ENCODE measurements around the gene KRTAP19-2. TPM values are rescaled to one million over a fixed set of nuclear protein-coding genes. Genes with fewer than 3 reads are reported as not detected.
"Not testable (repeated sequence)": the region's sequence is repeated elsewhere in the genome, so short reads cannot be mapped to it uniquely, and the experiment has no call there.

Gene KRTAP19-2
- polyA plus RNA-seq (2014; cell fraction: cytosol; rRNA removed) = not detected in 2 replicates
- polyA plus RNA-seq (2014; cell fraction: nucleus; rRNA removed) = not detected in 2 replicates

GRCh38 chr21:30487336-30487735 is at the start of gene KRTAP19-2:
Gene KRTAP19-2, minus strand, starts transcription at chr21:30487436. Its CDS starts 88 bp downstream, at chr21:30487348.
- DNase-seq (ENCODE audit: low spot score) = no peak

- DNase-seq (ENCODE audit: low spot score) = no peak
Measured at GRCh38 chr21:30518876-30519275, 31.6 kb upstream of the KRTAP19-2 start.

GRCh38 chr21:30515681-30516080 is 28.4 kb upstream of the KRTAP19-2 start:
- no peak for DNase-seq (ENCODE audit: low spot score)

- DNase-seq (ENCODE audit: low spot score) = not testable (repeated sequence)
Measured at GRCh38 chr21:30505621-30506205, 18.5 kb upstream of the KRTAP19-2 start.

- DNase-seq (ENCODE audit: low spot score) = no peak
Measured at GRCh38 chr21:30502041-30502440, 14.8 kb upstream of the KRTAP19-2 start, which contains the start of gene KRTAP19-5. Gene KRTAP19-5, minus strand, starts transcription at chr21:30502141. Its CDS starts 51 bp downstream, at chr21:30502090.

- DNase-seq (ENCODE audit: low spot score) = no peak
Measured at GRCh38 chr21:30497065-30497464, 9.8 kb upstream of the KRTAP19-2 start, which contains the start of gene KRTAP19-4. Gene KRTAP19-4, minus strand, starts transcription at chr21:30497165. Its CDS starts 55 bp downstream, at chr21:30497110.

GRCh38 chr21:30491963-30492428 is 4.8 kb upstream of the KRTAP19-2 start, which contains the start of gene KRTAP19-3:
Gene KRTAP19-3, minus strand, starts transcription at chr21:30492013. Its CDS starts 56 bp downstream, at chr21:30491957.
- DNase-seq (ENCODE audit: low spot score) = no peak

- no peak for DNase-seq (ENCODE audit: low spot score)
Measured at GRCh38 chr21:30486180-30486579, 1.1 kb downstream of the KRTAP19-2 start.

GRCh38 chr21:30482130-30482529 is 5.1 kb downstream of the KRTAP19-2 start:
- DNase-seq (ENCODE audit: low spot score) = no peak

- no peak for DNase-seq (ENCODE audit: low spot score)
Measured at GRCh38 chr21:30480145-30480544, 7.1 kb downstream of the KRTAP19-2 start, which contains the start of gene KRTAP19-1. Gene KRTAP19-1, minus strand, starts transcription at chr21:30480367. Its CDS starts 50 bp downstream, at chr21:30480317.

- no peak for DNase-seq (ENCODE audit: low spot score)
Measured at GRCh38 chr21:30479259-30479658, 8.0 kb downstream of the KRTAP19-2 start.

- no peak for DNase-seq (ENCODE audit: low spot score)
Measured at GRCh38 chr21:30478004-30478403, 9.2 kb downstream of the KRTAP19-2 start.

GRCh38 chr21:30468900-30469714 is 18.1 kb downstream of the KRTAP19-2 start:
- no peak for DNase-seq (ENCODE audit: low spot score)

- peak; percentile 2 for DNase-seq (ENCODE audit: low spot score)
Measured at GRCh38 chr21:30463713-30464112, 23.5 kb downstream of the KRTAP19-2 start.

GRCh38 chr21:30448514-30448913 is 38.7 kb downstream of the KRTAP19-2 start:
- no peak for DNase-seq (ENCODE audit: low spot score)

- no peak for DNase-seq (ENCODE audit: low spot score)
Measured at GRCh38 chr21:30447056-30447455, 40.2 kb downstream of the KRTAP19-2 start.

GRCh38 chr21:30444204-30444603 is 43.0 kb downstream of the KRTAP19-2 start:
- DNase-seq (ENCODE audit: low spot score) = no peak

- DNase-seq (ENCODE audit: low spot score) = no peak
Measured at GRCh38 chr21:30443226-30443625, 44.0 kb downstream of the KRTAP19-2 start.

- DNase-seq (ENCODE audit: low spot score) = no peak
Measured at GRCh38 chr21:30439975-30440374, 47.3 kb downstream of the KRTAP19-2 start, which contains the start of gene KRTAP15-1. Gene KRTAP15-1, plus strand, starts transcription at chr21:30440275. Its CDS starts 53 bp downstream, at chr21:30440328.
